Measurements from ENCODE around the gene CFH.
"Not testable (repeated sequence)": the region's sequence is repeated elsewhere in the genome, so short reads cannot be mapped to it uniquely, and the experiment has no call there.

CFH gene

GRCh38 chr1:196623079-196623478 lies 28.8 kb upstream of the CFH start:
- TF ChIP-seq CTCF (IDR thresholded peaks at IDR 0.05) = no peak
- TF ChIP-seq ZFX (IDR thresholded peaks at IDR 0.05; ENCODE audit: borderline replicate concordance) = no peak
- no peak overlapping the region for H3K27ac ChIP-seq

- TF ChIP-seq ZFX (IDR thresholded peaks at IDR 0.05; ENCODE audit: borderline replicate concordance) (no peak), CTCF (IDR thresholded peaks at IDR 0.05) (no peak)
- H3K27ac ChIP-seq = no peak overlapping the region
These were observed 23.0 kb upstream of the CFH start for GRCh38 chr1:196628838-196629237.

- TF ChIP-seq CTCF (IDR thresholded peaks at IDR 0.05) (no peak), ZFX (IDR thresholded peaks at IDR 0.05; ENCODE audit: borderline replicate concordance) (no peak)
- no peak overlapping the region for H3K27ac ChIP-seq
These were observed 14.2 kb upstream of the CFH start for GRCh38 chr1:196637606-196638005.

- TF ChIP-seq ZFX (IDR thresholded peaks at IDR 0.05; ENCODE audit: borderline replicate concordance) = no peak
- TF ChIP-seq CTCF (IDR thresholded peaks at IDR 0.05) = no peak
- no peak overlapping the region for H3K27ac ChIP-seq
These were observed 13.4 kb upstream of the CFH start for GRCh38 chr1:196638466-196638865.

- H3K27ac ChIP-seq = not testable (repeated sequence)
These were observed 12.6 kb upstream of the CFH start for GRCh38 chr1:196639291-196639690.

- TF ChIP-seq CTCF (IDR thresholded peaks at IDR 0.05) = no peak
- TF ChIP-seq ZFX (IDR thresholded peaks at IDR 0.05; ENCODE audit: borderline replicate concordance) = no peak
These were observed 10.9 kb upstream of the CFH start for GRCh38 chr1:196640976-196641375.

GRCh38 chr1:196649990-196650389 lies 1.9 kb upstream of the CFH start:
- H3K27ac ChIP-seq = no peak overlapping the region
- no peak for TF ChIP-seq CTCF (IDR thresholded peaks at IDR 0.05)
- TF ChIP-seq ZFX (IDR thresholded peaks at IDR 0.05; ENCODE audit: borderline replicate concordance) = no peak

More at GRCh38 chr1:196640976-196641375, 10.9 kb upstream of the CFH start:
- H3K27ac ChIP-seq = no peak overlapping the region

- H3K27ac ChIP-seq = no peak overlapping the region
- TF ChIP-seq ZFX (IDR thresholded peaks at IDR 0.05; ENCODE audit: borderline replicate concordance) = no peak
- TF ChIP-seq CTCF (IDR thresholded peaks at IDR 0.05) = no peak
These were observed 1.4 kb upstream of the CFH start for GRCh38 chr1:196650403-196650802.
